Astrocyte (in vitro differentiated cells and primary cell): ENCODE results near the gene ARMC7. TPM values are rescaled to one million over a fixed set of nuclear protein-coding genes. Genes with fewer than 3 reads are reported as not detected.

ENCODE experiments used
- DNase-seq: peaks from one replicate; pipeline ENCODE4 v3.0.0-alpha.2; 2010; ENCODE audit warnings: low read depth
- FAIRE-seq: peaks from 2 replicates; lab custom pipeline; 2011; peaks lifted over from hg19 to GRCh38; lab: Jason Lieb, UNC
- H2AFZ ChIP-seq: 2 replicates; pipeline ENCODE4 v1.6.0; 2012; ENCODE audit warnings: low read depth, low read length, inconsistent platforms
- H3K27ac ChIP-seq: 2 replicates; pipeline ENCODE4 v1.5.1; 2011; ENCODE audit warnings: low read depth, low read length, inconsistent platforms
- H3K27me3 ChIP-seq: 2 replicates; pipeline ENCODE4 v1.6.0; 2011; ENCODE audit warnings: low read length, inconsistent platforms; ENCODE audit not compliant: insufficient read depth
- H3K36me3 ChIP-seq: 2 replicates; pipeline ENCODE4 v1.5.1; 2011; ENCODE audit warnings: low read length, inconsistent platforms; ENCODE audit not compliant: insufficient read depth
- H3K4me1 ChIP-seq: 2 replicates; pipeline ENCODE4 v1.5.1; 2011; ENCODE audit warnings: low read length, inconsistent platforms; ENCODE audit not compliant: insufficient read depth
- H3K4me2 ChIP-seq: 2 replicates; pipeline ENCODE4 v1.6.0; 2012; ENCODE audit warnings: low read length, inconsistent platforms
- H3K4me3 ChIP-seq: 2 replicates; pipeline ENCODE4 v1.5.1; 2011; ENCODE audit warnings: low read depth, mild to moderate bottlenecking, low read length, inconsistent platforms; ENCODE audit not compliant: insufficient read depth
- H3K79me2 ChIP-seq: 2 replicates; pipeline ENCODE4 v1.6.0; 2012; ENCODE audit warnings: mild to moderate bottlenecking, low read length, inconsistent platforms; ENCODE audit not compliant: insufficient read depth
- H3K9ac ChIP-seq: 2 replicates; pipeline ENCODE4 v1.6.0; 2012; ENCODE audit warnings: mild to moderate bottlenecking, low read length, inconsistent platforms
- H3K9me3 ChIP-seq: 2 replicates; pipeline ENCODE4 v1.5.1; 2012; ENCODE audit warnings: low read depth, mild to moderate bottlenecking, low read length, inconsistent platforms; ENCODE audit not compliant: insufficient read depth
- H4K20me1 ChIP-seq: 2 replicates; pipeline ENCODE4 v1.6.0; 2012; ENCODE audit warnings: low read length, inconsistent platforms; ENCODE audit not compliant: insufficient read depth
- H3K27ac Mint-ChIP-seq: one replicate; pipeline ENCODE4 v1.8.0; 2021; ENCODE audit warnings: mild to moderate bottlenecking, mixed read lengths; ENCODE audit not compliant: unreplicated experiment
- H3K27me3 Mint-ChIP-seq: one replicate; pipeline ENCODE4 v1.8.0; 2021; ENCODE audit warnings: low read depth, mixed read lengths; ENCODE audit not compliant: unreplicated experiment
- H3K36me3 Mint-ChIP-seq: one replicate; pipeline ENCODE4 v1.8.0; 2021; ENCODE audit warnings: low read depth, mixed read lengths; ENCODE audit not compliant: unreplicated experiment
- H3K4me1 Mint-ChIP-seq: one replicate; pipeline ENCODE4 v1.8.0; 2021; ENCODE audit warnings: low read depth, mixed read lengths; ENCODE audit not compliant: unreplicated experiment
- H3K4me3 Mint-ChIP-seq: one replicate; pipeline ENCODE4 v1.8.0; 2021; ENCODE audit warnings: mild to moderate bottlenecking, moderate library complexity, mixed read lengths; ENCODE audit not compliant: unreplicated experiment
- H3K9me3 Mint-ChIP-seq: one replicate; pipeline ENCODE4 v1.8.0; 2021; ENCODE audit warnings: mild to moderate bottlenecking, mixed read lengths; ENCODE audit not compliant: unreplicated experiment
- EZH2 ChIP-seq: IDR thresholded peaks from 2 replicates; pipeline ENCODE4 v1.6.1; 2012; ENCODE audit warnings: mild to moderate bottlenecking, low read length, inconsistent platforms; ENCODE audit not compliant: insufficient read depth
- total RNA-seq: library from RNA; stranded (reverse); gene quantifications from 2 replicates; pipeline ENCODE4 v1.2.1, GENCODE V29; 2021
- TF ChIP-seq, protein P1 (sequence below): IDR thresholded peaks from 2 replicates; pipeline ENCODE4 v1.5.1; 2011; ENCODE audit warnings: low read depth, mild to moderate bottlenecking, inconsistent platforms, low read length, moderate library complexity; ENCODE audit not compliant: insufficient read depth

ARMC7 gene
- total RNA-seq, 1 donor from 2014 or later = 11.9 TPM

DNA sequence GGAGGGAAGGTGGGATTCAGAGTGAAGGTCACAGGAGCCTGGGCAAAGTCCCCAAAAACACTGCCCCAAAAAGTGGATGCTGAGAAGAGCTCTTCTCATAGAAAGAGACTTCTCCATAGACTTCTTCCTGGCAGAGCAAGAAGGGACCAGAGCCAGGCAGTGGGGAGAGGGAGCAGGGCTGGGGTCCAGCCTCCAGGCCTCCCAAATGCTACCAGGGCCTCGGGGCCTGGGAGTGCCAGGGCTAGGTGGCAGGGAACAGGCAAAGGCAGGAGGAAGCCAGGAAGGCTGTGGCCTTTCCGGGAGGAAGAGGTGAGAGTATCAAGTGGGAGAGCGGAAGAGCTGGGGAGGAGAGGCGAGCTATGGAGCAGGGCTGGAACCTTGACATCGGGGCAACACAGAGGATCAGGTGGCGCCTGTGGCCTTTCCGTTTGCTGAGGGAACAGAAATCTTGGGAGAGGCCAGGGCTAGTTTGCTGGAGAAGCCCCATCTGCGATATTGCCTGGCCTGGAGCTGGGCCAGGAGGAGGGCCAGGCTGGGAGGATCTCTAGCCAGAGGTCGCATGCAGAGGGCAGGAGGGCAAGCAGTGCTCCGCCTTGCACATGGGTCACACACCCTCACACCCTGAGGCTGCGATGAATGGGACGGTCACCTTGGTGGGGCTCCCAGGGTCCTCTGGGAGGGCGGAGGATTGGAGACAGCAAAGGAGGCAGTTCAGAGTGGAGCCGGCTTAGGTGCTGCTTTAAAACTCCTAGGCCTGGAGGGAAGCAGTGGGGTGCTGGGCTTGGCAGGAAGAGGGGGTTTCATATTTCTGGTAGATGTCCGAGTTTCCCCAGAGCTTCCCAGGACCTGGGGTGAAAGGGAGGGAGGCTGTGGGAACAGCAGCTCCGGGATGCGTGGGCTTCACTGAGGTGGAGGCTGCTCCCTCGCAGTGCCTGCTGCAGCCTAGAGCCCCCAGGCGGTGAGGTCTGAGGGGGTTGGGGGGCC, 18.6 kb upstream of the ARMC7 start:
- DNase-seq (no peak), FAIRE-seq (no peak)
- Histone ChIP-seq H3K27ac (no peak overlapping the region), H3K27me3 (no peaks in the 10 kb centered on the region), H3K36me3 (no peaks in the 10 kb centered on the region), H3K79me2 (no peaks in the 10 kb centered on the region), H3K4me1 (peaks cover 29% of the 10 kb centered on the region), H3K9me3 (no peaks in the 10 kb centered on the region), H3K4me3 (no peak overlapping the region), H2AFZ (no peak overlapping the region), H3K4me2 (no peak overlapping the region), H3K9ac (no peak overlapping the region), H4K20me1 (no peaks in the 10 kb centered on the region)
- Mint-ChIP-seq H3K4me3 (no peak overlapping the region), H3K36me3 (peaks cover 2% of the 10 kb centered on the region), H3K27me3 (no peaks in the 10 kb centered on the region), H3K9me3 (no peaks in the 10 kb centered on the region), H3K4me1 (peaks cover 35% of the 10 kb centered on the region), H3K27ac (no peak overlapping the region)
- TF ChIP-seq, protein P1, sequence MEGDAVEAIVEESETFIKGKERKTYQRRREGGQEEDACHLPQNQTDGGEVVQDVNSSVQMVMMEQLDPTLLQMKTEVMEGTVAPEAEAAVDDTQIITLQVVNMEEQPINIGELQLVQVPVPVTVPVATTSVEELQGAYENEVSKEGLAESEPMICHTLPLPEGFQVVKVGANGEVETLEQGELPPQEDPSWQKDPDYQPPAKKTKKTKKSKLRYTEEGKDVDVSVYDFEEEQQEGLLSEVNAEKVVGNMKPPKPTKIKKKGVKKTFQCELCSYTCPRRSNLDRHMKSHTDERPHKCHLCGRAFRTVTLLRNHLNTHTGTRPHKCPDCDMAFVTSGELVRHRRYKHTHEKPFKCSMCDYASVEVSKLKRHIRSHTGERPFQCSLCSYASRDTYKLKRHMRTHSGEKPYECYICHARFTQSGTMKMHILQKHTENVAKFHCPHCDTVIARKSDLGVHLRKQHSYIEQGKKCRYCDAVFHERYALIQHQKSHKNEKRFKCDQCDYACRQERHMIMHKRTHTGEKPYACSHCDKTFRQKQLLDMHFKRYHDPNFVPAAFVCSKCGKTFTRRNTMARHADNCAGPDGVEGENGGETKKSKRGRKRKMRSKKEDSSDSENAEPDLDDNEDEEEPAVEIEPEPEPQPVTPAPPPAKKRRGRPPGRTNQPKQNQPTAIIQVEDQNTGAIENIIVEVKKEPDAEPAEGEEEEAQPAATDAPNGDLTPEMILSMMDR = no peak
- no peak for TF ChIP-seq EZH2

DNA sequence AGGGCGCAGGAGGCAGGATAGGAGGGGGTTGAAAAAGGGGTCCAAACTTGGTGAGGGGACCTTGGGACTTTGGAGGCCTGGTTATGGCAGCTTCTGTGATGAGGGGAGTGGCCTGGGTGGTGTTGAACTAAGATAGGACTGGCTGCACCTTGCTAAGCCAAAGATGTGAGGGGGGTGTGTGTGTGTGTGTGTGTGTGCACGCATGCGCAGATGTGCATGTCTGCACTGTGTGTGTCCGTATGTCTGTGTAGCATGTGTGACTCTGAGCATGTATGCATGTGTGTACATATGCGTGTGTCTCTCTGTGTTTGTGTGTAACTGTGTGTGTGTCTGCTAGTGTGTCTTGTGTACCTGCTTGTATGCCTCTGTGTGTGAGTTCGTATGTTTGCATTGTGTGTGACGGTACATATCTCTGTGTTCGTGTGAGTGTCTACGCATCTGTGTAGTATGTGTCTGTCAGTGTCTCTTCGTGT, 17.9 kb upstream of the ARMC7 start:
- Mint-ChIP-seq H3K27me3 (no peaks in the 10 kb centered on the region), H3K27ac (no peak overlapping the region), H3K4me1 (peaks cover 30% of the 10 kb centered on the region), H3K4me3 (no peak overlapping the region), H3K36me3 (no peaks in the 10 kb centered on the region), H3K9me3 (no peaks in the 10 kb centered on the region)
- no peaks in the 10 kb centered on the region for H3K27me3 ChIP-seq
- no peak overlapping the region for H3K27ac ChIP-seq
- no peaks in the 10 kb centered on the region for H3K79me2 ChIP-seq
- FAIRE-seq (no peak), DNase-seq (no peak)
- no peaks in the 10 kb centered on the region for H3K9me3 ChIP-seq
- H2AFZ ChIP-seq = no peak overlapping the region
- no peak overlapping the region for H3K9ac ChIP-seq
- no peak overlapping the region for H3K4me2 ChIP-seq
- no peak for TF ChIP-seq EZH2
- TF ChIP-seq, protein P1 = no peak
- H3K4me1 ChIP-seq = peaks cover 31% of the 10 kb centered on the region
- no peak overlapping the region for H3K4me3 ChIP-seq
- H3K36me3 ChIP-seq = no peaks in the 10 kb centered on the region
- no peaks in the 10 kb centered on the region for H4K20me1 ChIP-seq
